ENCODE results near the gene SPIB.

The SPIB gene

DNA sequence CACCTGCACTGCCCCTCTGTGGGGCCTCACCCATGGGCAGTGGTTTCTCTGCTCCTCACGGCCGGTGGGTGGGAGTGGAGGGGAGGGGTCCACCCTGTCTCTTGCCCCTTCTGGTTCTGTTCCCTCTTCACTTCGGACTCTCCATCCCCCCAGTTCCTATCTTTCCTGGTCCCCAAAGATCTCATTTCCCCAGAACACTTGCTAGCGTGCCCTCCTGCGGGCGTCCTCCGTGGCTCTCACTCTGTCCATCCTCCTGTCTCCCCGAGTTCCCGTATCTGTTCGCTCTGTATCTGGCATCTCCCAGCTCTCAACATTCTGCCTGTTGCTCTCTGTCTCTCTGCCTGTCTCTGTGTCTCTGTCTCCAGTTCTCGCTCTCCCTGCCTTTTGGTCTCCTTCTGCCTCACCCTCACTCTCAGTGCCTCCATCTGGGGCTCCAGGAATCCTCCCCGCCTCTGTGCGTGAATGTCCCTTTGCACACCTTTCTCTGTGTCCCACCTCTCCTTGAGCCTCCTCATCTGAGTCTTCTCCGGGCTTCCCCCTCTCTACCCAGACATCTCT, 363 bp downstream of the SPIB start:
- TF ChIP-seq, protein P1, sequence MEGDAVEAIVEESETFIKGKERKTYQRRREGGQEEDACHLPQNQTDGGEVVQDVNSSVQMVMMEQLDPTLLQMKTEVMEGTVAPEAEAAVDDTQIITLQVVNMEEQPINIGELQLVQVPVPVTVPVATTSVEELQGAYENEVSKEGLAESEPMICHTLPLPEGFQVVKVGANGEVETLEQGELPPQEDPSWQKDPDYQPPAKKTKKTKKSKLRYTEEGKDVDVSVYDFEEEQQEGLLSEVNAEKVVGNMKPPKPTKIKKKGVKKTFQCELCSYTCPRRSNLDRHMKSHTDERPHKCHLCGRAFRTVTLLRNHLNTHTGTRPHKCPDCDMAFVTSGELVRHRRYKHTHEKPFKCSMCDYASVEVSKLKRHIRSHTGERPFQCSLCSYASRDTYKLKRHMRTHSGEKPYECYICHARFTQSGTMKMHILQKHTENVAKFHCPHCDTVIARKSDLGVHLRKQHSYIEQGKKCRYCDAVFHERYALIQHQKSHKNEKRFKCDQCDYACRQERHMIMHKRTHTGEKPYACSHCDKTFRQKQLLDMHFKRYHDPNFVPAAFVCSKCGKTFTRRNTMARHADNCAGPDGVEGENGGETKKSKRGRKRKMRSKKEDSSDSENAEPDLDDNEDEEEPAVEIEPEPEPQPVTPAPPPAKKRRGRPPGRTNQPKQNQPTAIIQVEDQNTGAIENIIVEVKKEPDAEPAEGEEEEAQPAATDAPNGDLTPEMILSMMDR (IDR thresholded peaks at IDR 0.05; ENCODE audit: control insufficient read depth, insufficient read depth, low read depth, low read length, missing control alignments) = no peak
- DNase-seq (ENCODE audit: low read depth) = no peak
- no peak overlapping the region for H3K4me3 ChIP-seq (ENCODE audit: control insufficient read depth, low read depth, low read length)

- no peak overlapping the region for H3K4me3 ChIP-seq (ENCODE audit: control insufficient read depth, low read depth, low read length)
- DNase-seq (ENCODE audit: low read depth) = no peak
- TF ChIP-seq, protein P1 (IDR thresholded peaks at IDR 0.05; ENCODE audit: control insufficient read depth, insufficient read depth, low read depth, low read length, missing control alignments) = no peak
Observed at GRCh38 chr19:50419580-50420035, 870 bp downstream of the SPIB start.

GRCh38 chr19:50420127-50420526, 1.4 kb downstream of the SPIB start:
- TF ChIP-seq, protein P1 (IDR thresholded peaks at IDR 0.05; ENCODE audit: control insufficient read depth, insufficient read depth, low read depth, low read length, missing control alignments) = no peak
- H3K4me3 ChIP-seq (ENCODE audit: control insufficient read depth, low read depth, low read length) = no peak overlapping the region
- no peak for DNase-seq (ENCODE audit: low read depth)

- no peak for DNase-seq (ENCODE audit: low read depth)
- TF ChIP-seq, protein P1 (IDR thresholded peaks at IDR 0.05; ENCODE audit: control insufficient read depth, insufficient read depth, low read depth, low read length, missing control alignments) = no peak
- H3K4me3 ChIP-seq (ENCODE audit: control insufficient read depth, low read depth, low read length) = no peak overlapping the region
Observed at GRCh38 chr19:50420808-50421207, 2.1 kb downstream of the SPIB start.

DNA sequence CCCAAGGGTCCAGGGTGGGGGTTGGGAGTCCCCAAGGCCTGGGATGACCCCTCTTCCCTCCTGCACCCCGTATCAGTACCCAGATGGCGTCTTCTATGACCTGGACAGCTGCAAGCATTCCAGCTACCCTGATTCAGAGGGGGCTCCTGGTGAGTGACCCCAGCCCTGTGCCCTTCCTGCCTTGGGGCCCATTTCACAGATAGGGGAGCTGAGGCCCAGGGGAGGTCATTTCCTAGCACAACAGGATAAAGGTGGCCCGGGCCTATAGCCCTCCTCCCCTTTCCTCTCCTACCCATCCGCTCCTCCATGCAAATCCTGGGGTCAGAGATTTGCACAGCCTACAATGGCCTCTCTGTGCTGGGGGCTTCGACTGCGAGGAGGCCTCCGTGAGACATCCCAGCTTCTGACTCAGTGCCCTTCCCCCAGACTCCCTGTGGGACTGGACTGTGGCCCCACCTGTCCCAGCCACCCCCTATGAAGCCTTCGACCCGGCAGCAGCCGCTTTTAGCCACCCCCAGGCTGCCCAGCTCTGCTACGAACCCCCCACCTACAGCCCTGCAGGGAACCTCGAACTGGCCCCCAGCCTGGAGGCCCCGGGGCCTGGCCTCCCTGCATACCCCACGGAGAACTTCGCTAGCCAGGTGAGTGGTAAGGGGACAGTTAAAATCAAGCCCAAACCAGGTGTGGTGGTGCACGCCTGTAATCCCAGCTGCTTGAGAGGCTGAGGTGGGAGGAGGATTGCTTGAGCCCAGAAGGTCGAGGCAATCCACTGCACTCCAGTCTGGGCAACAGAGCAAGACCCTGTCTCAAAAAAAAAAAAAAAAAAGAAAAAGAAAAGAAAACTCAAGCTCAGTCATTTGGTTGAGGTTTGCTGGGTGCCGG, 3.9 kb downstream of the SPIB start:
- H3K4me3 ChIP-seq (ENCODE audit: control insufficient read depth, low read depth, low read length) = no peak overlapping the region
- no peak for DNase-seq (ENCODE audit: low read depth)
- TF ChIP-seq, protein P1 (IDR thresholded peaks at IDR 0.05; ENCODE audit: control insufficient read depth, insufficient read depth, low read depth, low read length, missing control alignments) = no peak

DNA sequence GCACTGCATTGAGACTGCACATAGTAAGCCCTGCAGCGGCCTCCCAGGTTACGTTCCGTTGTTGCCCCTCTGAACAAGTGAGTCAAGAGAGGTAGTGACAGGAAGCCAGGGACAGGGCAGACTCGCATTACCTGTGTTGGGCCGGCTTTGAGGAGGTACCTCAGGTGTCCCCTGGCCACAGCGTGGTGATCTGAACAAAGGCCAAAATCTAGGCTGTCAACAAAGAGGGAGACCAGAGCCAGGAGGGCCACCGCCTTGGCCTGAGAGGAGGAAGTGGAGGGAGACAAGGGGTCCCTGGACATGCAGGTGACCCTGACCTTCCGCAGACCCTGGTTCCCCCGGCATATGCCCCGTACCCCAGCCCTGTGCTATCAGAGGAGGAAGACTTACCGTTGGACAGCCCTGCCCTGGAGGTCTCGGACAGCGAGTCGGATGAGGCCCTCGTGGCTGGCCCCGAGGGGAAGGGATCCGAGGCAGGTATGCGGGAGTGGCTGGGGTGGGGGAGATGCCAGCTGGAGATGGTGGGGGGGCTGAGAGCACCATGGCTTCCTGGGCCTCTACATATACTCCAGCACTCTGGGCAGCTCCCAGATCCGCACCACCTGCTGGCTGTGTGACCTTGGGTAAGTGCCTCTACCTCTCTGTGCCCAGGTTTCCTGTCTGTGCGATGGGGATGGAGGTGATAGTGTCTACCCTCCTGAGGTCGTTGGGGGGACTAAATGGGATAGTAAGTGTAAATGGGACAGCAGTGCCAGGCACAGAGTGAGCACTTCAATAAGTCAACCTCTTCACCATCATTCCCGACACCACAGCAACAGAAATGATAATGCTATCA, 4.8 kb downstream of the SPIB start:
- DNase-seq (ENCODE audit: low read depth) = no peak
- TF ChIP-seq, protein P1 (IDR thresholded peaks at IDR 0.05; ENCODE audit: control insufficient read depth, insufficient read depth, low read depth, low read length, missing control alignments) = no peak
- H3K4me3 ChIP-seq (ENCODE audit: control insufficient read depth, low read depth, low read length) = no peak overlapping the region
